ENCODE data around the gene TPI1.
"Not testable (repeated sequence)": the region's sequence is repeated elsewhere in the genome, so short reads cannot be mapped to it uniquely, and the experiment has no call there.

The TPI1 gene

DNA sequence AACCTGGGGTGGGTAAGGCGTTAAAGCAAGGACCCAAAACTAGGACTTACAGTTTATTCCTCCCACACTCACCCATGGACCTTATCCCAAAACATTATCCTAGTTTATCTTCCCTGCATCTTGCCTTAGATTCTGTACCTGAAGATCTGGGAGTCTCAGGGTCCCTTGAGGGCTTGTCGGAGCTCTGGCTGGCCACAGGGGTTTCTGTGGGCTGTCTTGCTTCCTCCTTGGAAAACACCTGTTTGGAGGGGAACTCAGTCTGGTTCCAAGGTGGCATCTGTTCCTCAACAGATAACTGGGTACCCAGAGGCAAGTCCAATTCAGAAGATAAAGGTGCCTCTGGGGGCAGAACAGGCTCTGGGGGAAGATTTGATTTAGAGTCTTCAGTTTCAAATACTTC lies 17.9 kb upstream of the TPI1 start:
- DNase-seq, result no peak

DNA sequence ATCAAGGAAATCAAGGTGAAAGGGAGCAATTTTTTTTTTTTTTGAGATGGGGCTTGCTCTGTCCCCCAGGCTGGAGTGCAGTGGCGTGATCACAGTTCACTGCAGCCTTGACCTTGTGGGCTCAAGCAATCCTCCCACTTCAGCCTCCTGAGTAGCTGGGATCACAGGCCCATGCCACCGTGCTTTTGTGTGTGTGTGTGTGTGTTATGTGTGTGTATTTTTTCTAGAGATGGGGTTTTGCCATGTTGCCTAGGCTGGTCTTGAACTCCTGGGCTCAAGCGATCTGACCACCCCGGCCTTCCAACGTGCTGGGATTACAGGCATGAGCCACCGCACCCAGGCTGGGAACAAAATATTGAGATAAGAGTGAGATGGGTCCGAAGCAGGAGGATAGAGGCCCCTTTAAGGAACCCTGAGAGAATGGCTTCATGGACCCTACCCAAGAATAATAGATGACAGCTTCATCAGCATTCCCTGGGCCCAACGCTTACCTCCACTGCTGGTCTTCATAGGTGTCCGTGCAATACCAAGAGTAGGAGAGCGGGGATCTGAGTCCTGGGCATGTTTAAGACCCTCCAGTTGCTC lies 17.3 kb upstream of the TPI1 start:
- no peak for DNase-seq

DNA sequence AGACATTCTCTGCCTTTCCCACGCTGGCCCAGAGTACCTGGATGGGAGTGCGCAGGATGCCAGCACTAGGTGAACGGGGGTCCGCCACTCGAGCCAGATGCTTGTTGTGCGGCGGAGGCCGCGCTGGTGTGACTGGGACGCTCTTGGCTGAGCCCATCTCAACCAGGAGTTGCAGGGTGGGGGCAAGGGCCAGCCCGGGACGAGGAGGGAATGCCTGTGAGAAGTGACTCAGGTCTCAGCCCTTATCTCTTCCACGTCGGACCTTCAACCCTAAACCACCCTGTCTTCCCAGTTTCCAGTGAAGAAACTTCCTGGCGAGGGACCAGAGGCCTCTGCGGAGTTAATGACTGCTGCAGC lies 16.6 kb upstream of the TPI1 start:
- no peak for DNase-seq

DNA sequence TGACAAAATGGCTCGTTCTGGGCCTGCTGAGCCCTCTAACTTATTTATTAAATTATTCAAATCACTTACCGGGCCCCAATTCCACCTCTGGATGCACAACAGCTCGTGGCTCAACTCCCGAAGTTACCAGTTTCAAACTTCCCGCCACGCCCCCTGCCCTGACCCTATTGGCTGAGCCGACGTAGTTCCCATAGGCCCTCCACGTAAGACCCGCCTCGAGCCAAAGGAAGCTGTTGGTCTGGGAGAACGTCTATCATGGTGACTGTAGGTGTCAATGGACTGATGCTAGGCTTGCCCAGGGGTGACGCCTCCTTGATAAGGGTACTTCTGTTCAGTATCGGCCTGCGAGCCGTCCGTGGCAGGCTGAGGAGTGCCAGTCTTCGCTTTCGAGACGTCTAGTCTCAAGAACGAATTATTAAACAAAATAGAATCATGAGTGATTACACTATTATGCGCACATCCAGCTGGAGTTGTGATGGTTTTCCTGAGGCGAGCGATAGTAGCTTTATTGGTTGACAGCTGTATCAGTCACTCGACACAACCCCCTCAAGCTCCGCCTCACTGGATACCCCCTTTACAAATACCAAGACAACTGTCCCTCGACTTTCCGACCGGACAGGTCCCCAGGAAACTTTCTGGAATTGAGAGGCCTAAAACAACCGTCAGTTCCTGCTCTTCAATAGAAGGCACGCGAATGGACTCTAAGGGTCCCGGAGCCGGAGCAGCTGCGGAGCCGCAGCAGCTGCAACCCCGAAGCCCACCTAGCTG lies 16.0 kb upstream of the TPI1 start, which contains the start of gene CDCA3:
Gene CDCA3, minus strand, starts transcription at position 134 of the 768 bp plus-strand sequence. CDS start 334 bp downstream, outside the sequence.
- peak; percentile 98 for DNase-seq

DNA sequence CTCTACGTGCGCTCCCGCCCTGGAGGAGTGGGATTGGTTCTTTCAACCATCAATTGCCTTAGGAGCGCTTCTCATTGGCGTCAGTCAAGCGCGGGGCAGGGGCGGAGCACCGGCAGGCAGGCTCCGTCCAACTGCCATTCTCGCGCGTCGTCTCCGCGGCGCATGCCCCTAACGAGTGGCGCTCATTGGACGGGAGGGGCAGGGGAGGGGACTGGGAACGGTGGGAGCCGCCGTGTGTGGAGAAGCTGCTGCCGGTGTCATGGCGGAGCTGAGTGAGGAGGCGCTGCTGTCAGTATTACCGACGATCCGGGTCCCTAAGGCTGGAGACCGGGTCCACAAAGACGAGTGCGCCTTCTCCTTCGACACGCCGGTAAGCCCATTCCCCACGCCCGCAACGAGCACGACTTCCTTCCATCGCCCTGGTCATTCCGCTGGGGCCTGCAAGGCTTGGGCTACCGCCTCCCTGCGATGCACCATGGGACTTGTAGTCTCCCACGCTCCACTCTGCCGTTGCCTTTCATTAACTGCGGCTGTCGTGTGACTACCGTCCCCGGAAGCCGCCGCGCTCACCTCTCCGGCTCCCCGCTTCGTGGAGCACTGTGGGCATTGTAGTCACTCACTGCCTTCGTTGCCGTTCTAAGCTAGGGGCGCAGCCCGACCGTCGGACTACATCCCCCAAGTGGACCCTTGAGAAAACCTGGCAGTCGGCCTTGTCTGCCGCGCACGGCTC lies 15.2 kb upstream of the TPI1 start, which contains the start of gene USP5:
Gene USP5, plus strand, starts transcription at position 230 of the 730 bp plus-strand sequence. Its CDS starts 30 bp downstream, at position 260.
- DNase-seq, result peak; percentile 99

DNA sequence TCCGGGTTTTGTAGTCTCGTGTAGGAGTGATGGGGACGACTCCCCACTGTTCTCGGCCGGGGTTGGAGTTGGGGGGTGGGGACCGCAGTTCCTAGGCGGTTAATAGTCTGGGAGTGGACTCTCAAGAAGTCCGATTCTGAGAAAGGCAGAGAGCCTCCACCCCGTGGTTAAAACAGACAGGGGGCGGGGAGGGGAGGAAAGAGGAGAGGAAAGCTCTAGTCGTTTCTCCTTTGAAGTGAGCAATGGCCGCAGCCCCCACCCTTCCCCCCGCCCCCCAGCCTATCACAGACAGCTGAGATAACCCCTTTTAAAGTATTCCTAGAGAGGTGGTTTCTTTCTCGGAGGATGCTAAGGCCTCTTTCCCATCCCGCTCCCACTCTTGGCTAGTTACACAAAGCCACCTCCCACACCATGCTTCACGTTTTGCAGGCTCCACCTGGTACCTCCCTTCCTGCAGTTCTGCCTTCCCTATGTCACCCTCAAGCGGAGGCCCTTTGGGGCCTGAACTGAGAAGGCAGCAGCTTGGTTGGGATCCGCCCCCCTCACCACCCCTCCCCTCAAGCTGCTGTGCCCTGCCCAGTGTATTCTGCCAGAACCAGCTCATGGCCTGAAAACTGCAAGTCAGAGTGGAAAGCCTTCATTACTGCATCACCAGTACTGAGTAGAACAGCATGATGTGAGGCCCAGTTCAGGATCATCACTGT lies 14.5 kb upstream of the TPI1 start:
- no peak for DNase-seq

DNA sequence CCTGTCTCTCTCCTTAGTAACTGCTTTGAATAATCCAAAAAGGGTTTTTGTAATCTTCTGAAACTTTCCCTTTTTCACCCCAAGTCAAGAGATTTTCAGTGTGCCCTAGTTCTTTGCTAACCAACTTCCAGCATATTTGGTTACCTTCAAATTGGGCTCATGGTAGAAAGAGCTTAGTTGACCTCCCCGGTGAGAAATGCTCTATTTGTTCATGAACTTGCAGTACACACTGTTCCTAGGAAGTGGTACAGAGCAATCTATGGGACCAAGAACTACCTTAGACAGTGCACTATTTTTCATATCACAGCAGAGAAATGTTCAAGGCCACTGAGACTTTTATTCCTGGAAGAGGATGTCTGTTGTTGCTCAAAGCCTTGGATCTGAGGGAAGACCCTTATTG lies 13.7 kb upstream of the TPI1 start:
- no peak for DNase-seq

DNA sequence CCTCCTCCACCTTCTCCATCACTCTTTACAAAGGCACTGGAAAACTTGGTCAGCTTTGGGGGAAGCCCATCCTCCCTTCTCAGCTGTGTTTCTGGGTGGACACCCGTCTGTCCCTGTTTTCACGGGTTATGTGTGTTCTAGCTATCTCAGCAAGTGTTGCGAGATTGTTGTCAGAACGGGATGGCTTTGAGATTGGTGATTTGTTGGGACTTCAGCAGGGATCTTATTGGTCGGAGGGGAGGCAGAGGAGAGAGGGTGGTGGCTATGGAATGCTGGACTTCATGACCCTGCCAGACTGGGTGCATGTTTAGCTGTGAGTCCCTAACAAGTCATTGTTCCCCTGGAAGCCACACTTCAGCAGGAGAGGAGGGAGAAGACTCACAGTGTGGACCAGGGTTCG lies 13.3 kb upstream of the TPI1 start:
- no peak for DNase-seq

DNA sequence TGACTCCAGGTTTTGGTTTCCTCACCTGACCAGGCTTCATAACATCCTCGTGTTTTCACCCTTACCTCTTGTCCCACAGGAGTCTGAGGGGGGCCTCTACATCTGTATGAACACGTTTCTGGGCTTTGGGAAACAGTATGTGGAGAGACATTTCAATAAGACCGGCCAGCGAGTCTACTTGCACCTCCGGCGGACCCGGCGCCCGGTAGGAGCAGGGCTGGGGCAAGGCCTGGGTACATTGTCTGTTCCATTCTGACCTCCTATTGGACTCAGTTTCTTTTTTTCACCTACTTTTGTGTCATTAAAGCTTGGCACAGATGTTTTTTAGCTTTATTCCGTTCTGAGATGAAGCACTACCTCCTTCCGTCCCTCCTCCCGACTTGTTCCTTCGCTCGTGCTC lies 12.0 kb upstream of the TPI1 start:
- DNase-seq, result no peak

DNA sequence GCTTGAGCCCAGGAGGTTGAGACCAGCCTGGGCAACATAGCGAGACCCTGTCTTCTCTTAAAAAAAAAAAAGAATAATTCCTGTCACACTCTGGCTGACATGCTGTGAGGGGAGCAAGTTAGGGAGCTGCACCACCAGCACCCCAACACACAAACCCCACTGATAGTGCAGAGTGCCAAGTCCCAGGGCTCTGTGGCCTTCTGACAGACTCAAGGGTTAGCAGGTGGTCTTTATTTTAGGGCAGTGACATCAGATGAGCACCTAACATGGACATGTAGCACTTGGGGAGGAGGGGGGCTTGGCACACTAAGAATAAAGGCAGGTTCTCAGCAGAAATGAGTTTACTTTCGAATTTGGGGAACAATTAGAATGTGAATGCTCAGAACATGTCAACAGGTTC lies 8.5 kb upstream of the TPI1 start:
- DNase-seq, result no peak

DNA sequence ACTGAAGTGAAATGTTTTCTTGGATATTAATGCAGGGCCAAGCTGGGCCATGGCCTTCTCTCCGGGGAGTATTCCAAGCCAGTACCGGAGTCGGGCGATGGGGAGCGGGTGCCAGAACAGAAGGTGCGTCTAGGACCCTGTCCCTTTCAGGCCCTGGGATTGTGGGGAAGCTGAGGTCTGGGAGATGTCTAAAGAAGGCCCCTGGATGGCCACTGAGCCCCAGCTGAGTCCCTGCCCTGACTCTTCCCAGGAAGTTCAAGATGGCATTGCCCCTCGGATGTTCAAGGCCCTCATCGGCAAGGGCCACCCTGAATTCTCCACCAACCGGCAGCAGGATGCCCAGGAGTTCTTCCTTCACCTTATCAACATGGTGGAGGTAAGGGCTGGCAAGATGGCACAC lies 7.2 kb upstream of the TPI1 start:
- no peak for DNase-seq

DNA sequence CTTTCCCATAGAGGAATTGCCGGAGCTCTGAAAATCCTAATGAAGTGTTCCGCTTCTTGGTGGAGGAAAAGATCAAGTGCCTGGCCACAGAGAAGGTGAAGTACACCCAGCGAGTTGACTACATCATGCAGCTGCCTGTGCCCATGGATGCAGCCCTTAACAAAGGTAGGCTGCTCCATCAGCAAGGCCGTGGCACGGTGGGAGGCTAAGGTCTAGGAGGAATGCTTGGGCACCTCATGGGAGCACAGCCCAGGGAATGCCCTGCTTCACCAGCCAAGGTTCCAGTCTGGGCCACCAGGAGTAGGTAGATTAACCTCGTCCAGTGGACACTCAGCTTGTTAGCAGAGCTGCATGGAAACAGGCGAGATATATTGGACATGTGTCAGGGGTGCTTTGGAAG lies 6.4 kb upstream of the TPI1 start:
- no peak for DNase-seq

DNA sequence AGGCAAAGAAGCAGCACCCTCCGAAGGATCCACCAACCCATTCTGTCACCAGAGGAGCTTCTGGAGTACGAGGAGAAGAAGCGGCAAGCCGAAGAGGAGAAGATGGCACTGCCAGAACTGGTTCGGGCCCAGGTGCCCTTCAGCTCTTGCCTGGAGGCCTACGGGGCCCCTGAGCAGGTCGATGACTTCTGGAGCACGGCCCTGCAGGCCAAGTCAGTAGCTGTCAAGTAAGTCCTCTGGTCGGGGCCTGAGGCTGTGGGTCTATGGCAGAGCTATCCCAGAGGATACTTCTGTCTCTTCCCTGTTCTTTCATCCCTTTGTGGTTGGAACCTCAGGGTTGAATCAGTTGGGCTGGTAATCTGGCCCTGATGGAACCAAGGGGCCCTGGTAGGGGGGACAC lies 5.9 kb upstream of the TPI1 start:
- no peak for DNase-seq

DNA sequence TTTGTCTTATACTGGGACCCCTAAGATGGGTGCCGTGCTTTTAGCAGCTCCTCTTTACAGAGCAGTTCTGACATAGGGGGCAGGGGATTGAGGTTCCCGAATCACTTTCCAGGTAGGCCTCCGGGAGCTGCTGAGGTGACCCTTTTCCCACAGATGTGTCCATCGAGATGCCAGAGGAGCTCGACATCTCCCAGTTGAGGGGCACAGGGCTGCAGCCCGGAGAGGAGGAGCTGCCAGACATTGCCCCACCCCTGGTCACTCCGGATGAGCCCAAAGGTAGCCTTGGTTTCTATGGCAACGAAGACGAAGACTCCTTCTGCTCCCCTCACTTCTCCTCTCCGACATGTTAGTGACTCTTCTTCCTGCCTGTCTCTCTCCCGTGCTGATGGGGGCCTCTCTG lies 4.3 kb upstream of the TPI1 start:
- DNase-seq, result no peak

DNA sequence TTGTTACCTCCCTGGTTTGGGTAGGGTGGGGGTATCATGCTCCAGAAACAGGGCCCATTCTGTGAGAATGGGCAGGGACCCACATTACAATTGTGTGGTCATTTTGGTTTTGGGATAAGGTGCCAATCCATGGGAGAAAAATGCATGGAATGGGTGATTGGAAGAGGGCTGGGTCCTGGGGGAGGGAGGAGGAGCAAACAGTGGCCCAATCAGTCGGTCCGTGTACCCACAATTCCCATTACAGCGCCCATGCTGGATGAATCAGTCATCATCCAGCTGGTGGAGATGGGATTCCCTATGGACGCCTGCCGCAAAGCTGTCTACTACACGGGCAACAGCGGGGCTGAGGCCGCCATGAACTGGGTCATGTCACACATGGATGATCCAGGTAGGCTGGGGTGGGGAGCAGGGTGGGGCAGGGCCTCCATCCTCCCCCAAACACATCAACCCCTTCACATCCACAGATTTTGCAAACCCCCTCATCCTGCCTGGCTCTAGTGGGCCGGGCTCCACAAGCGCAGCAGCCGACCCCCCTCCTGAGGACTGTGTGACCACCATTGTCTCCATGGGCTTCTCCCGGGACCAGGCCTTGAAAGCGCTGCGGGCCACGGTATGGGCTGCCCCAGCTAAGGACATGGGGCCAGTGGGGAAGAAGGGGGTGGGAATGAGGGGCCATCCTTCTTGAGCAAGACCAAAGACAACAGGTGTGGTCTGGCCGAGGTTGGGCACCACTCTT lies 3.6 kb upstream of the TPI1 start:
- no peak for DNase-seq

DNA sequence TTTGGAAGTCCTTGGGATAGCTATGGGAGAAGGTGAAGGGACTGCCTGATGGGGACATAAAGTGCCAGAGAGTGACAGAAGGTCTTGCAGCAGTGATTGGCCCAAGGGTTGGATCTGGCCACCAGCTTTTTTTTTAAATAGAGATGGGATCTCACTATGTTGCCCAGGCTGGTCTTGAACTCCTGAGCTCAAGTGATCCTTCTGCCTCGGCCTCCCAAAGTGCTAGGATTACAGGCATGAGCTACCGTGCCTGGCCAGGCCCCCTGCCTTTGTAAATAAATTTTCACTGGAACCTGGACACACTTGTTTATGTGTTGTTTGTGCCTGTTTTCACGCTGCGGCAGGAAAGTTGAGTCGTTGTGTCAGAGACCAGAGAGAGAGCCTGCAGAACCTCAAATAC lies 2.0 kb upstream of the TPI1 start:
- not testable (repeated sequence) for DNase-seq

DNA sequence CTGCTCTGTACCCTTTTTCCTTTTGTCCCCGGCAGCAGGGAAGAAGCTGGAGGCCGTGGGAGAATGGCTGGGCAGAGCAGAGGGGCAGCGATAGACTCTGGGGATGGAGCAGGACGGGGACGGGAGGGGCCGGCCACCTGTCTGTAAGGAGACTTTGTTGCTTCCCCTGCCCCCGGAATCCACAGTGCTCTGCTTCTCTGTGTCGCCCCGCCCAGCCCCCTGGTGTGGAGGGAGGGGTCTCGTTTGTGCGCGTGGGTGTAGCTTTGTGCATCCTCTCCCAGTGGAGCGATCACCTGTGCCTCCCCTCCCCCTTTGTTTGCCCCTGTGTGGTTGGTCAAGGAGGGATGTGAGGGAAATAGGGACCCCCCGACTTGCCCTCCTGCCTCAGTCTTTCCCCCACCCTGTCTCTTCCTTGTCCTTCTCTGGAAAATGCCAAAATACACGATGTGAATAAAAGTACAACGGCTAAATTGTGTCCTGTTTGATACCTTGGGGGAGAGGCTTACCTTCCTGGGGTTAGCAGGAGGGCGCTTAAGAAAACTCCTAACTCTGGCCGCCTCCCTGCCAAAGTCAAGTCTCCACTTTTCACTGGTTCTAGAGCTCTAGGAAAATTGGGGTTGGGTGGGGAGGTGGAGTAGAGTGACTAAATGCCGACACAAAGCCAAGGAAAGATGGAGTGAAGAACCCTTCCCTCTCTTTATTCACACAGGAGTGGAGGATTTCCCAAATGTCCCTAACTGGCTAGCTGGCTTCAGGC lies 990 bp upstream of the TPI1 start:
- DNase-seq, result no peak

DNA sequence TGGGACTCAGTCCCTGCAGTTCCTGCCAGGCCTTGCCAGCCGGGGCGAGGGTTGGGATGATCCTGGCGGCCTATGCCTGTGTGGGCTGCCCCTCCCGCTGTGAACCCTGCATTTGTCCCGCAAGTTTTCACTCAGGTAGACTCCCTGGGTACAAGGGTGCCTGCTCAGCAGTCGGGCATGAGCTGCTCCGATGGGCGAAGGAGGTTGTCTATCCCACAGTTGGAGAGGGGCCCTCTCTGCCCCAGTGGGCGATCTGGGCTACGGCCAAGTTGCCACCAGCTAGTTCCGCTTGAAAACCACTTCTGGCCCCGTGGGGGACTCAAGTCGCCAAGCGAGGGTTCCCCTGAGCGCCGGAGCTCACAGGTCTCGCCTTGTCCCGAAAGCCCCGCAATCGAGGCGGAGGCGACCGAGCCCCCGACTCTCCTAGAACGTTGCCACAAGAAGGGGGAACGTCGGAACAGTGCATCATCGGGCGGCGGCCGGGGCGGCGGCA lies 365 bp upstream of the TPI1 start:
- DNase-seq, result no peak

DNA sequence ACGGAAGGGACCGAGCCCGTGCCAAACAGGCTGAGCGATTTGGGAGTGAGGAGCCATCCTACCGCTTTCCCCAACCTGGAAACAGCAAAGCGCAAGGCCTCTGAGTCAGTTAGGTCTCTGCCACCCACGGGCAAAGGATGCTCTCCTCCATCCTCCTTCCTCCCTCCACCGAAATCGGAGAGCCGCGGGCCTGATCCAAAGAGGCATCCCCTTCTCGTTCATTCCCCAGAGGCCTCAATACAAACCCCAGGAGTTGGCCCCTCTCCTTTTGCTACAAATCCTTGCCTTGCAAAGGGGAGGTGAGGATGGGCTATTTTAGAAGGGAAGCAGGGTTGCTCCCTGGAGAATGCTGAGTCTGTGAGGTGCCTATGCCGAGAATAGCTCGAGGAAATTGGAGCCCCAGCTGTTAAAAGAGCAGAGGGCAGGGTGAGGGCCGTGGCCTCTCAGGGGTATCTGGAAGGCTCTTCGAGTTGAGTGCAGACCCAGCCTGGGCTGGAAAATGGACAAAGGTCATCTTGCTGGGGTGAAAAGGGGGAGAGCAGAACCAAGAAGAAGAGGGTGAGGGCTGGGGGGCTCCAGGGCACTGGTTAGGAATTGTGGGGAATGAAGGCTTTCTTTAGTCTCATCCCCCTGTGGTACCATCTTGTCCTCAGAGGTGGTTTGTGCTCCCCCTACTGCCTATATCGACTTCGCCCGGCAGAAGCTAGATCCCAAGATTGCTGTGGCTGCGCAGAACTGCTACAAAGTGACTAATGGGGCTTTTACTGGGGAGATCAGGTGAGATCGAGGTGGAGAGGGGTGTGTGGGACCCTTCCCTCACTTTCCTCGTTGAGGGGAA lies 1.1 kb downstream of the TPI1 start:
- DNase-seq, result no peak
